Measurements from ENCODE around the gene MCUB. TPM values are rescaled to one million over a fixed set of nuclear protein-coding genes. Genes with fewer than 3 reads are reported as not detected.

MCUB gene
- total RNA-seq, 1 experiment from 2014 or later = 24.1 TPM

- in situ Hi-C loops (cut with HindIII; ENCODE audit: low pct_unique_long_range_greater_than_20kb, low sequenced_read_pairs) (no loop called here), intact Hi-C loops (cut with micrococcal nuclease; ENCODE audit: unreplicated experiment) (no loop called here)
- H3K4me3 ChIP-seq (ENCODE audit: low read depth in 2 of 2, low read length in 2 of 2) = no peak overlapping the region
- TF ChIP-seq POLR2AphosphoS5 (IDR thresholded peaks at IDR 0.05; ENCODE audit: low read depth, low read length) = no peak
- no peak for TF ChIP-seq SIN3A (IDR thresholded peaks at IDR 0.05; ENCODE audit: borderline replicate concordance, insufficient read depth, low read depth, low read length)
- TF ChIP-seq, protein P1, sequence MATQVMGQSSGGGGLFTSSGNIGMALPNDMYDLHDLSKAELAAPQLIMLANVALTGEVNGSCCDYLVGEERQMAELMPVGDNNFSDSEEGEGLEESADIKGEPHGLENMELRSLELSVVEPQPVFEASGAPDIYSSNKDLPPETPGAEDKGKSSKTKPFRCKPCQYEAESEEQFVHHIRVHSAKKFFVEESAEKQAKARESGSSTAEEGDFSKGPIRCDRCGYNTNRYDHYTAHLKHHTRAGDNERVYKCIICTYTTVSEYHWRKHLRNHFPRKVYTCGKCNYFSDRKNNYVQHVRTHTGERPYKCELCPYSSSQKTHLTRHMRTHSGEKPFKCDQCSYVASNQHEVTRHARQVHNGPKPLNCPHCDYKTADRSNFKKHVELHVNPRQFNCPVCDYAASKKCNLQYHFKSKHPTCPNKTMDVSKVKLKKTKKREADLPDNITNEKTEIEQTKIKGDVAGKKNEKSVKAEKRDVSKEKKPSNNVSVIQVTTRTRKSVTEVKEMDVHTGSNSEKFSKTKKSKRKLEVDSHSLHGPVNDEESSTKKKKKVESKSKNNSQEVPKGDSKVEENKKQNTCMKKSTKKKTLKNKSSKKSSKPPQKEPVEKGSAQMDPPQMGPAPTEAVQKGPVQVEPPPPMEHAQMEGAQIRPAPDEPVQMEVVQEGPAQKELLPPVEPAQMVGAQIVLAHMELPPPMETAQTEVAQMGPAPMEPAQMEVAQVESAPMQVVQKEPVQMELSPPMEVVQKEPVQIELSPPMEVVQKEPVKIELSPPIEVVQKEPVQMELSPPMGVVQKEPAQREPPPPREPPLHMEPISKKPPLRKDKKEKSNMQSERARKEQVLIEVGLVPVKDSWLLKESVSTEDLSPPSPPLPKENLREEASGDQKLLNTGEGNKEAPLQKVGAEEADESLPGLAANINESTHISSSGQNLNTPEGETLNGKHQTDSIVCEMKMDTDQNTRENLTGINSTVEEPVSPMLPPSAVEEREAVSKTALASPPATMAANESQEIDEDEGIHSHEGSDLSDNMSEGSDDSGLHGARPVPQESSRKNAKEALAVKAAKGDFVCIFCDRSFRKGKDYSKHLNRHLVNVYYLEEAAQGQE (IDR thresholded peaks at IDR 0.05; ENCODE audit: insufficient read depth in 1 of 2, low read depth in 2 of 2, low read length in 1 of 2) = no peak
- no peak for TF ChIP-seq CTCF (IDR thresholded peaks at IDR 0.05)
- TF ChIP-seq TCF7L2 (IDR thresholded peaks at IDR 0.05; ENCODE audit: low read depth, low read length) = no peak
- H3K36me3 ChIP-seq (ENCODE audit: control insufficient read depth, insufficient read depth, low read length) = no peaks in the 10 kb centered on the region
- H3K27me3 ChIP-seq (ENCODE audit: control insufficient read depth, insufficient read depth, low read length) = no peaks in the 10 kb centered on the region
- 0 out of 2 replicates have a peak, but pooled peaks cover 2% of the 10 kb centered on the region for H3K9me3 ChIP-seq (ENCODE audit: control insufficient read depth, insufficient read depth, low read depth, low read length)
- DNase-seq (ENCODE audit: low read depth, low spot score) = no peak
- BruUV-seq (replicated peaks) = no TSS peak
- H3K4me1 ChIP-seq (ENCODE audit: control insufficient read depth, insufficient read depth, low read length) = no peaks in the 10 kb centered on the region
- no peak overlapping the region for H3K27ac ChIP-seq (ENCODE audit: low read length)
- POLR2A ChIA-PET = no interaction called here
- ATAC-seq = no peak
- CTCF ChIA-PET = no interaction called here
Measured at GRCh38 chr4:109648997-109649575, 89.0 kb downstream of the MCUB start.

GRCh38 chr4:109649872-109650271 is 89.8 kb downstream of the MCUB start:
- Histone ChIP-seq H3K4me1 (ENCODE audit: control insufficient read depth, insufficient read depth, low read length) (no peaks in the 10 kb centered on the region), H3K9me3 (ENCODE audit: control insufficient read depth, insufficient read depth, low read depth, low read length) (0 out of 2 replicates have a peak, but pooled peaks cover 2% of the 10 kb centered on the region), H3K27me3 (ENCODE audit: control insufficient read depth, insufficient read depth, low read length) (no peaks in the 10 kb centered on the region), H3K36me3 (ENCODE audit: control insufficient read depth, insufficient read depth, low read length) (no peaks in the 10 kb centered on the region), H3K27ac (ENCODE audit: low read length) (no peak overlapping the region), H3K4me3 (ENCODE audit: low read depth in 2 of 2, low read length in 2 of 2) (no peak overlapping the region)
- ChIA-PET POLR2A (no interaction called here), CTCF (no interaction called here)
- DNase-seq (ENCODE audit: low read depth, low spot score) (no peak), ATAC-seq (no peak)
- TF ChIP-seq TCF7L2 (IDR thresholded peaks at IDR 0.05; ENCODE audit: low read depth, low read length) = no peak
- TF ChIP-seq, protein P1 (IDR thresholded peaks at IDR 0.05; ENCODE audit: insufficient read depth in 1 of 2, low read depth in 2 of 2, low read length in 1 of 2) = no peak
- no peak for TF ChIP-seq POLR2AphosphoS5 (IDR thresholded peaks at IDR 0.05; ENCODE audit: low read depth, low read length)
- no peak for TF ChIP-seq SIN3A (IDR thresholded peaks at IDR 0.05; ENCODE audit: borderline replicate concordance, insufficient read depth, low read depth, low read length)
- TF ChIP-seq CTCF (IDR thresholded peaks at IDR 0.05) = no peak
- in situ Hi-C loops (cut with HindIII; ENCODE audit: low pct_unique_long_range_greater_than_20kb, low sequenced_read_pairs) (no loop called here), intact Hi-C loops (cut with micrococcal nuclease; ENCODE audit: unreplicated experiment) (no loop called here)
- no TSS peak for BruUV-seq (replicated peaks)
